22Rv1 (cell line): Measurements from ENCODE around the gene CAMKK1.

Source experiments
- ZFX ChIP-seq: fragments of 450-650 bp; IDR thresholded peaks from 2 replicates; pipeline ENCODE4 v1.6.1; 2017; ENCODE audit warnings: antibody characterized with exemption, borderline replicate concordance
- TF ChIP-seq, protein P1 (sequence below): fragments of 450-650 bp; IDR thresholded peaks from 2 replicates; pipeline ENCODE4 v1.5.1; 2017; ENCODE audit warnings: mild to moderate bottlenecking

DNA sequence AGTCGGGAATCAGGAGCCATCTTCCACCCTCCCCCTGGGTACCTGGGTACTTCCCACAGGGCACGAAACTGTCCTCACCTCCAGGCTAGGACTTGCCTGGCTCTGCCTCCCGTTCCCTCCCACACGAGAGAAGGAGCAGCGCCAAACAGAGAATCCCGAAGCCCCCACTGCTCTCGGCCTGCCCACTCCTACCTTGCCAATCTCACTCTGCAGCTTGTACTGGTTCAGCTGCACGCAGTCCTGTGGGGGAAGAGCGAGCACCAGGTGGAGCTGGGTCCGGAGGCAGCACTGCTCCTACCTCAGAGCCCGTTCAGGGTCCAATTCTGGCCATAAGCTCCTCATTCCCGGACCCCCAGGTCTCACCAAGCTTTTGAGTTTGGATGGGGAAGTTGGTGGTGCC lies 8.7 kb downstream of the CAMKK1 start:
- TF ChIP-seq, protein P1, sequence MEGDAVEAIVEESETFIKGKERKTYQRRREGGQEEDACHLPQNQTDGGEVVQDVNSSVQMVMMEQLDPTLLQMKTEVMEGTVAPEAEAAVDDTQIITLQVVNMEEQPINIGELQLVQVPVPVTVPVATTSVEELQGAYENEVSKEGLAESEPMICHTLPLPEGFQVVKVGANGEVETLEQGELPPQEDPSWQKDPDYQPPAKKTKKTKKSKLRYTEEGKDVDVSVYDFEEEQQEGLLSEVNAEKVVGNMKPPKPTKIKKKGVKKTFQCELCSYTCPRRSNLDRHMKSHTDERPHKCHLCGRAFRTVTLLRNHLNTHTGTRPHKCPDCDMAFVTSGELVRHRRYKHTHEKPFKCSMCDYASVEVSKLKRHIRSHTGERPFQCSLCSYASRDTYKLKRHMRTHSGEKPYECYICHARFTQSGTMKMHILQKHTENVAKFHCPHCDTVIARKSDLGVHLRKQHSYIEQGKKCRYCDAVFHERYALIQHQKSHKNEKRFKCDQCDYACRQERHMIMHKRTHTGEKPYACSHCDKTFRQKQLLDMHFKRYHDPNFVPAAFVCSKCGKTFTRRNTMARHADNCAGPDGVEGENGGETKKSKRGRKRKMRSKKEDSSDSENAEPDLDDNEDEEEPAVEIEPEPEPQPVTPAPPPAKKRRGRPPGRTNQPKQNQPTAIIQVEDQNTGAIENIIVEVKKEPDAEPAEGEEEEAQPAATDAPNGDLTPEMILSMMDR = no peak
- TF ChIP-seq ZFX = no peak
